ENCODE data around the gene TOM1. TPM values are rescaled to one million over a fixed set of nuclear protein-coding genes. Genes with fewer than 3 reads are reported as not detected.
A peak's percentile ranks its signal among the peaks of the same experiment; 100 is the strongest.

TOM1 gene
- total RNA-seq, 1 experiment from 2014 or later, result 8.3 TPM

DNA sequence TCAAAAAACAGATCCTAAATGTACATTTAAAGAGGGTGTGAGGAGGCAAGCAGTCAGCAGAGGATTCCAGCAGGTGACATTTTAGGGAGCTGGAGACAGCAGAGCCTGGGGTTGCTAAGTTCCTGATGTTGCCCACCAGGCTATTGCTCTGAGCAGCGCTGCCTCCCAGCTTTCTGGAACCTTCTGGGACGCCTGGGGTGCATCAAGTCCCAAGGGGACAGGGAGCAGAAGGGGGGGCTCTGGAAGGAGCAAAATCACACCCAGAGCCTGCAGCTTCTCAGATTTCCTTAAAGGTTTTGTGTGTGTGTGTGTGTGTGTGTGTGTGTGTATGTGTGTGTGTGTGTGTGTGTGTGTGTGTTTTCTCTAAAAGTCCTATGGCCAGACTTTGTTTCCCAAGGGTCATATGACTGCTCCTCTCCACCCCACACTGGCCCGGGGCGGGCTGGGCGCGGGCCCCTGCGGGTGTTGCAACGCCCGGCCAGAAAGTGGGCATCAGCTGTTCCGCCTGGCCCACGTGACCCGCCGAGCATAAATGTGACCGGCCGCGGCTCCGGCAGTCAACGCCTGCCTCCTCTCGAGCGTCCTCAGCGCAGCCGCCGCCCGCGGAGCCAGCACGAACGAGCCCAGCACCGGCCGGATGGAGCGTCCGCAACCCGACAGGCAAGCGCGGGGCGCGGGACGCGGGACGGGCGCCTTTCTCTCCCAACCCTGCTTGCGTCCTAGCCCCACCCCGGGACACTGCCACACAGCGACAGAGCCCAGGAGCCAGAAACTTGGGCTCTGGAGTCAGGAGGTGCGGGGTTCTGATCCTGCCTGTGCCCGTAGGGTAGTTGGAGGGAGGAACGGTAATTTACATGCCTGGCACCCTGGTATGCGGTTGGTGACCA, 81.1 kb downstream of the TOM1 start, which contains the start of gene HMOX1:
Gene HMOX1, plus strand, starts transcription at position 560 of the 887 bp plus-strand sequence. Its CDS starts 78 bp downstream, at position 638.
- no peaks in the 10 kb centered on the region for H4K20me1 ChIP-seq (ENCODE audit: insufficient read depth, low read depth, low read length)
- H3K9ac ChIP-seq (ENCODE audit: low read length), result peak within 1 kb of the TSS; percentile 15
- peak; percentile 73 for DNase-seq
- peaks cover 53% of the 10 kb centered on the region for H3K4me1 ChIP-seq (ENCODE audit: low read length)
- H3K36me3 ChIP-seq (ENCODE audit: insufficient read depth, low read length), result no peaks in the 10 kb centered on the region
- no peaks in the 10 kb centered on the region for H3K27me3 ChIP-seq (ENCODE audit: low read length)
- peak within 1 kb of the TSS; percentile 53; the same call in 1 of the 2 replicates for H3K4me3 ChIP-seq (ENCODE audit: low read length)
- no peak within 1 kb of the TSS for H3K27ac ChIP-seq (ENCODE audit: low read length)
- no peak within 1 kb of the TSS for H2AFZ ChIP-seq (ENCODE audit: low read length)
- peak within 1 kb of the TSS; percentile 56 for H3K4me2 ChIP-seq (ENCODE audit: low read depth, low read length, poor library complexity, severe bottlenecking)
- no peaks in the 10 kb centered on the region for H3K79me2 ChIP-seq (ENCODE audit: low read length)
- H3K9me2 ChIP-seq (replicated peaks; ENCODE audit: insufficient read depth, low read length), result no peaks in the 10 kb centered on the region
- H3K9me3 ChIP-seq (ENCODE audit: low read length), result no peaks in the 10 kb centered on the region

DNA sequence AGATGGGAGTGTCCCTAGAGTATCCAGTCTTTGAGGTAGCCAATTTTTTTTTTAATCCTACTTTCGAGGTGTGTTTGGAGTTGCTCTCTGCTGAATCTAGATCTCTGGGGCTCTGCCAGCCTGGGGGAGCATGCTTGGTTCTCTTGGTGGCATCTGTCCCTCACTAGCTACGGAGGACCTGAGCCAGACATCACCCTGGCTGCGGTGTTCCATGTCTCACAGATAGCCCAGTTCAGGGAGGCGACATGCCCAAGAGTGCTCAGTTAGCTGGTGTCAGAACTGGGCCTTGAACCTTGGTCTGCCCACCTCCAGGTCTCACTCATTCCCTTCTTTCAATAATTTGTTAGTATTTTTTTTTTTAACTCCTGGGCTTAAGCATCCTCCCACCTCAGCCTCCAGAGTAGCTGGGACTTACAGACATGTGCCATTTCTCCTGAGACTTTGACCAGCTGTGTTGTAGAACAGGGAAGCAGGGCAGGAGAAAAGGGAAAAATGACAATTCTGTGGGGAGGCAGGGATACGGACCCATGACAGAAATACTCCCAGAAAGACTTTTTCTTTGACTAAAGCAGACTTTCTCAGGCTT, 81.8 kb downstream of the TOM1 start:
- Histone ChIP-seq H3K9me3 (ENCODE audit: low read length) (no peaks in the 10 kb centered on the region), H3K4me1 (ENCODE audit: low read length) (peaks cover 46% of the 10 kb centered on the region), H3K27me3 (ENCODE audit: low read length) (no peaks in the 10 kb centered on the region), H3K4me3 (ENCODE audit: low read length) (peak overlapping the region; percentile 53; the same call in 1 of the 2 replicates), H3K9me2 (replicated peaks; ENCODE audit: insufficient read depth, low read length) (no peaks in the 10 kb centered on the region), H3K79me2 (ENCODE audit: low read length) (no peaks in the 10 kb centered on the region), H3K36me3 (ENCODE audit: insufficient read depth, low read length) (no peaks in the 10 kb centered on the region), H3K27ac (ENCODE audit: low read length) (no peak overlapping the region), H2AFZ (ENCODE audit: low read length) (no peak overlapping the region), H3K4me2 (ENCODE audit: low read depth, low read length, poor library complexity, severe bottlenecking) (peak overlapping the region; percentile 56), H3K9ac (ENCODE audit: low read length) (peak overlapping the region; percentile 15; the same call in 1 of the 2 replicates), H4K20me1 (ENCODE audit: insufficient read depth, low read depth, low read length) (no peaks in the 10 kb centered on the region)
- no peak for DNase-seq

DNA sequence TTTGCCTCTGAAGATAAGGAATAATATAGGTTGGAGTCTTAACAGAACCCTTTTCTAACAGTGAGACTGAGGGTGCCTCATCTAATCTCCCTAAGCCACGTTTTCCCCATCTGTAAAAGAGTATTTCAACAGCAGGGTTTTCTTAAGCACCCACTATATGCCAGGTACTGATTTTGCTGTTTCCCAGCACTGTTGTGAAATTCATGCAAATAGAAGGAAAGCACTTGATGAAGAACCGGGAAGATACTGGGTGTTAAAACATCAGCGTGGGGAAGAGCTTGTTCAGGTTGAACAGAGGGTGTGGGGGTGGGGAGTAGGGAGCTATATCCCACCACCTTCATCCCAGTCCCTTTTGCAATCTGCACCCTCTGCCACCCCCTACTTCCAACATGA, 84.0 kb downstream of the TOM1 start:
- no peaks in the 10 kb centered on the region for H4K20me1 ChIP-seq (ENCODE audit: insufficient read depth, low read depth, low read length)
- no peaks in the 10 kb centered on the region for H3K9me3 ChIP-seq (ENCODE audit: low read length)
- H3K4me3 ChIP-seq (ENCODE audit: low read length), result no peak overlapping the region
- no peak overlapping the region for H2AFZ ChIP-seq (ENCODE audit: low read length)
- H3K9me2 ChIP-seq (replicated peaks; ENCODE audit: insufficient read depth, low read length), result no peaks in the 10 kb centered on the region
- peaks cover 25% of the 10 kb centered on the region for H3K4me1 ChIP-seq (ENCODE audit: low read length)
- DNase-seq, result no peak
- no peak overlapping the region for H3K4me2 ChIP-seq (ENCODE audit: low read depth, low read length, poor library complexity, severe bottlenecking)
- H3K9ac ChIP-seq (ENCODE audit: low read length), result no peak overlapping the region
- H3K27me3 ChIP-seq (ENCODE audit: low read length), result no peaks in the 10 kb centered on the region
- H3K36me3 ChIP-seq (ENCODE audit: insufficient read depth, low read length), result no peaks in the 10 kb centered on the region
- H3K79me2 ChIP-seq (ENCODE audit: low read length), result no peaks in the 10 kb centered on the region
- H3K27ac ChIP-seq (ENCODE audit: low read length), result no peak overlapping the region

DNA sequence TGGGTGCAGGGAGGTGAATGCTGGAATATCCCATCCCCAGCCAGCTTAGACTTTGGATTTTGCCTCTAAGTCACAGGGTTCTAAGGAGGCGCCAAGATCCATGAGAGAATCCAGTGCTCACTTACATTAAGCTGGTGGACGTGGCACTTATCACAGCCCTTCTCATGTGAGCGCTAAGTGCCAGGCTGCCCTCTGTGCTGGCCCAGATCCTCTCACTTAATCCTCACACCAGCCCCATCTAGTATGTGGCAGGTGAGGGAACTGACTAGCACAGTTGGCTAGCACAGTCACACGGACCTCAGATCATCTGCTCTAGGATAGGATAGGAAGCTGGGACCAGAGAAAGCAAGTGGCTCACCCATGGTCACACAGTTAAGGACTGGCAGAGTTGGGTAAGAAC, 84.8 kb downstream of the TOM1 start:
- H3K4me1 ChIP-seq (ENCODE audit: low read length), result peaks cover 18% of the 10 kb centered on the region
- no peak overlapping the region for H3K4me3 ChIP-seq (ENCODE audit: low read length)
- H3K36me3 ChIP-seq (ENCODE audit: insufficient read depth, low read length), result no peaks in the 10 kb centered on the region
- no peak overlapping the region for H3K4me2 ChIP-seq (ENCODE audit: low read depth, low read length, poor library complexity, severe bottlenecking)
- no peaks in the 10 kb centered on the region for H3K27me3 ChIP-seq (ENCODE audit: low read length)
- no peak overlapping the region for H3K9ac ChIP-seq (ENCODE audit: low read length)
- H3K27ac ChIP-seq (ENCODE audit: low read length), result no peak overlapping the region
- no peaks in the 10 kb centered on the region for H3K79me2 ChIP-seq (ENCODE audit: low read length)
- H3K9me3 ChIP-seq (ENCODE audit: low read length), result no peaks in the 10 kb centered on the region
- no peaks in the 10 kb centered on the region for H3K9me2 ChIP-seq (replicated peaks; ENCODE audit: insufficient read depth, low read length)
- 0 out of 2 replicates have a peak overlapping the region, but pooled peaks have one; percentile 32 for H2AFZ ChIP-seq (ENCODE audit: low read length)
- DNase-seq, result no peak
- H4K20me1 ChIP-seq (ENCODE audit: insufficient read depth, low read depth, low read length), result no peaks in the 10 kb centered on the region

DNA sequence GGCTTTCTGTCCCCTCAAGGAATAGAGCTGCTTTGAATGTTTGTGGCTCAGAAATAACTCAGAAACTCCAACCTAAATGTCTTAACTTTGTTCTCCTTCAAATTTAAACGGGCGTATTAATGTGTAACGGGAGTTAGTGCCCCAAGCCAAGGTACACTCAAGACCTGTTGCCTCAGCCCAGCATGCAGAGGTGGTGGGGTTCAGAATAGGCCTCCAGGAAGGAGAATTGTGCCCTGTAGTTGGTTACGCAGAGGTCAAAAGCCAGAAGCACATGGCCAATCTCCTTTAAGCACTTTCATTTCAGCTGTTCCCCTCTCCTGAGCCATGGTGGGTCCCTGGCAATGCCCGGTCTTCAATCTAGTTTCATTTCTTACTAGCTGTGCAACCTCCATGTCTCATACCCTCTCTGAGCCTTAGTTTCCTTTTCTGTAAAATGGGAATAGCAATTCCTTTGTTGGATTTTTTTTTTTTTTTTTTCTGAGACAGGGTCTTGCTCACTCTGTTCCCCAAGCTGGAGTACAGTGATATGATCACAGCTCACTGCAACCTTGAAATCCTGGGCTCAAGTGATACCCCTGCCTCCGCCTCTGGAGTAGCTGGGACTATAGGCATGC, 85.4 kb downstream of the TOM1 start:
- Histone ChIP-seq H3K9me2 (replicated peaks; ENCODE audit: insufficient read depth, low read length) (no peaks in the 10 kb centered on the region), H3K9me3 (ENCODE audit: low read length) (no peaks in the 10 kb centered on the region), H4K20me1 (ENCODE audit: insufficient read depth, low read depth, low read length) (no peaks in the 10 kb centered on the region), H2AFZ (ENCODE audit: low read length) (0 out of 2 replicates have a peak overlapping the region, but pooled peaks have one; percentile 32), H3K4me1 (ENCODE audit: low read length) (peaks cover 18% of the 10 kb centered on the region), H3K27ac (ENCODE audit: low read length) (no peak overlapping the region), H3K4me3 (ENCODE audit: low read length) (no peak overlapping the region), H3K9ac (ENCODE audit: low read length) (no peak overlapping the region), H3K36me3 (ENCODE audit: insufficient read depth, low read length) (no peaks in the 10 kb centered on the region), H3K27me3 (ENCODE audit: low read length) (no peaks in the 10 kb centered on the region), H3K79me2 (ENCODE audit: low read length) (no peaks in the 10 kb centered on the region), H3K4me2 (ENCODE audit: low read depth, low read length, poor library complexity, severe bottlenecking) (no peak overlapping the region)
- DNase-seq, result no peak

DNA sequence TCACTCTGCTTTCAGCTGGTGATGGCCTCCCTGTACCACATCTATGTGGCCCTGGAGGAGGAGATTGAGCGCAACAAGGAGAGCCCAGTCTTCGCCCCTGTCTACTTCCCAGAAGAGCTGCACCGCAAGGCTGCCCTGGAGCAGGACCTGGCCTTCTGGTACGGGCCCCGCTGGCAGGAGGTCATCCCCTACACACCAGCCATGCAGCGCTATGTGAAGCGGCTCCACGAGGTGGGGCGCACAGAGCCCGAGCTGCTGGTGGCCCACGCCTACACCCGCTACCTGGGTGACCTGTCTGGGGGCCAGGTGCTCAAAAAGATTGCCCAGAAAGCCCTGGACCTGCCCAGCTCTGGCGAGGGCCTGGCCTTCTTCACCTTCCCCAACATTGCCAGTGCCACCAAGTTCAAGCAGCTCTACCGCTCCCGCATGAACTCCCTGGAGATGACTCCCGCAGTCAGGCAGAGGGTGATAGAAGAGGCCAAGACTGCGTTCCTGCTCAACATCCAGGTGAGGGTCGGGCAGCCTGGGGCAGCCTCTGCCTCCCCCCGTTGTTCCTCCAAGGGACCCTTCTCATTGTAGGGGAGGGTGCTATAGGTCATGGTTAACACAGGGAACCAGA, 87.1 kb downstream of the TOM1 start:
- no peaks in the 10 kb centered on the region for H3K9me3 ChIP-seq (ENCODE audit: low read length)
- H3K4me2 ChIP-seq (ENCODE audit: low read depth, low read length, poor library complexity, severe bottlenecking), result no peak overlapping the region
- no peak for DNase-seq
- H3K36me3 ChIP-seq (ENCODE audit: insufficient read depth, low read length), result no peaks in the 10 kb centered on the region
- no peaks in the 10 kb centered on the region for H3K79me2 ChIP-seq (ENCODE audit: low read length)
- no peak overlapping the region for H3K9ac ChIP-seq (ENCODE audit: low read length)
- no peaks in the 10 kb centered on the region for H3K27me3 ChIP-seq (ENCODE audit: low read length)
- no peak overlapping the region for H2AFZ ChIP-seq (ENCODE audit: low read length)
- no peaks in the 10 kb centered on the region for H3K9me2 ChIP-seq (replicated peaks; ENCODE audit: insufficient read depth, low read length)
- no peaks in the 10 kb centered on the region for H4K20me1 ChIP-seq (ENCODE audit: insufficient read depth, low read depth, low read length)
- no peak overlapping the region for H3K27ac ChIP-seq (ENCODE audit: low read length)
- no peak overlapping the region for H3K4me3 ChIP-seq (ENCODE audit: low read length)
- H3K4me1 ChIP-seq (ENCODE audit: low read length), result peaks cover 5% of the 10 kb centered on the region

DNA sequence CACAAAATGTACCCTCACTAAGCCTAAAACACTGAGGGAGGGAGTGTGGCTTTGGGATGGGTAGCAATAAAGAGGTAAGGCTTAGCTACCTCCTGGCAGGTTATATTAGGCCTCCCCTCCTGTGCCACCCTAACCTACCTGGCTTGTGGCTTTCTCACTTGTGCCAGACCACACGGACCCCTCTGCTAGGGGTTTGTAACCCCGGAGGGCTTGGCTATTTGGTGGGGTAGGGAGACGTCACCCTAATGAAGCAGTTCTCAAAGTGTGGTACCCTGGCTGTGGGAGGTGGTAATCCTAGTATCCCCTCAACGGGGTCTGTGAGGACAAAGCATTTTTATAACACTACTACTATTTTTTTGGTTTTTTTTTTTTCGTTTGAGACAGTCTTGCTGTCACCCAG, 91.2 kb downstream of the TOM1 start:
- no peaks in the 10 kb centered on the region for H3K27me3 ChIP-seq (ENCODE audit: low read length)
- H3K36me3 ChIP-seq (ENCODE audit: insufficient read depth, low read length), result no peaks in the 10 kb centered on the region
- no peak overlapping the region for H2AFZ ChIP-seq (ENCODE audit: low read length)
- no peaks in the 10 kb centered on the region for H4K20me1 ChIP-seq (ENCODE audit: insufficient read depth, low read depth, low read length)
- H3K27ac ChIP-seq (ENCODE audit: low read length), result no peak overlapping the region
- no peak overlapping the region for H3K4me3 ChIP-seq (ENCODE audit: low read length)
- no peak overlapping the region for H3K4me2 ChIP-seq (ENCODE audit: low read depth, low read length, poor library complexity, severe bottlenecking)
- no peaks in the 10 kb centered on the region for H3K9me2 ChIP-seq (replicated peaks; ENCODE audit: insufficient read depth, low read length)
- DNase-seq, result no peak
- H3K9ac ChIP-seq (ENCODE audit: low read length), result no peak overlapping the region
- H3K4me1 ChIP-seq (ENCODE audit: low read length), result no peaks in the 10 kb centered on the region
- no peaks in the 10 kb centered on the region for H3K79me2 ChIP-seq (ENCODE audit: low read length)
- no peaks in the 10 kb centered on the region for H3K9me3 ChIP-seq (ENCODE audit: low read length)

DNA sequence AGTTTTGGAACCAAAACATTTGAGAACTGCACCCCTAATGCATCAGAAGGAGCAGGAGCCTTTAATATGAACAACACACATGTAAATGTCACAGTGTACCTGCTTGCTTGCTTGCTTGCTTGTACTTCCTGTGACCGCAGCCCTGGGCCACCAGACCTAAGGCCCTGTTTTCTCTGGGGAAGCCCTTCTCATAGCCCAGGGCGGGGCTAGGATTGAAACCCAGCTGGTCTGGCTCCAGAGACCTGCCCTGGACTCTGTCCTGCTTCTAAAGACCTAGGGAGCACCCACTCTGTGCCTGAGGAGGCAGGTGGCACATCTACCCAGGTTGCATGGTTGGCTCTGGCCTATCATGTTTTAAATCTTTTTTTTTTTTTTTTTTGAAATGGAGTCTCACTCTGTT, 92.7 kb downstream of the TOM1 start:
- no peak overlapping the region for H3K9ac ChIP-seq (ENCODE audit: low read length)
- no peak for DNase-seq
- no peaks in the 10 kb centered on the region for H4K20me1 ChIP-seq (ENCODE audit: insufficient read depth, low read depth, low read length)
- no peaks in the 10 kb centered on the region for H3K9me3 ChIP-seq (ENCODE audit: low read length)
- no peak overlapping the region for H3K4me3 ChIP-seq (ENCODE audit: low read length)
- H3K9me2 ChIP-seq (replicated peaks; ENCODE audit: insufficient read depth, low read length), result no peaks in the 10 kb centered on the region
- no peaks in the 10 kb centered on the region for H3K4me1 ChIP-seq (ENCODE audit: low read length)
- H3K4me2 ChIP-seq (ENCODE audit: low read depth, low read length, poor library complexity, severe bottlenecking), result no peak overlapping the region
- H3K27ac ChIP-seq (ENCODE audit: low read length), result no peak overlapping the region
- no peaks in the 10 kb centered on the region for H3K27me3 ChIP-seq (ENCODE audit: low read length)
- no peaks in the 10 kb centered on the region for H3K36me3 ChIP-seq (ENCODE audit: insufficient read depth, low read length)
- H2AFZ ChIP-seq (ENCODE audit: low read length), result 0 out of 2 replicates have a peak overlapping the region, but pooled peaks have one; percentile 56
- no peaks in the 10 kb centered on the region for H3K79me2 ChIP-seq (ENCODE audit: low read length)

Data from Karpas-422 (cell line).